Fibroblast of lung (primary cell): Measurements from ENCODE around the gene KNCN.

Experiments
- EZH2 ChIP-seq: IDR thresholded peaks from 2 replicates; pipeline ENCODE4 v1.5.1; 2012; ENCODE audit warnings: low read length, control low read depth, mild to moderate bottlenecking; ENCODE audit errors: missing control alignments
- TF ChIP-seq, protein P1 (sequence below), 2 donors: IDR thresholded peaks in 1 of 2; conservative IDR thresholded peaks in 1 of 2; 1 replicate in 1 of 2; 2 replicates in 1 of 2; pipeline ENCODE4 v1.5.1; 2011 to 2012; ENCODE audit warnings: low read length in 2 of 2, control low read depth in 1 of 2, inconsistent platforms in 1 of 2, low read depth in 1 of 2, mild to moderate bottlenecking in 1 of 2

DNA sequence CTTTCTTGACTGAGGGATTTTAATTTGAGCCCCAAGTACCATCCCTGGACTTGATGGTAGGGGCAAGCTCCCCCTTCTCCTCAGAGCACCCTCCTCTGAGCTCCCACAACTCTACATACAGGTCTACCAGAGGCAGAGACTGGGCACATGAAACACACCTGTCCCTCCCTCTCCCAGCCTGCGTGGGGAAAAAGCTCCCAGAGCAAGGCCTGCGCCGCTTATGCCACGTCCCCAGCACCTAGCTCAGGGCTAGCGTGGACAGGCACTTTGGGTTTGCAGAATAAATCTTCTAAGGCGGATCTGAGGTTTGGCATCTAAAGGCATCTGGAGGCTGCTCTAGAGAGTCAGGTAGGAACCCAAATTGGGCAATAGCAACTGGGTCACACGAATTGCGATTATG, 7.5 kb upstream of the KNCN start:
- TF ChIP-seq, protein P1, sequence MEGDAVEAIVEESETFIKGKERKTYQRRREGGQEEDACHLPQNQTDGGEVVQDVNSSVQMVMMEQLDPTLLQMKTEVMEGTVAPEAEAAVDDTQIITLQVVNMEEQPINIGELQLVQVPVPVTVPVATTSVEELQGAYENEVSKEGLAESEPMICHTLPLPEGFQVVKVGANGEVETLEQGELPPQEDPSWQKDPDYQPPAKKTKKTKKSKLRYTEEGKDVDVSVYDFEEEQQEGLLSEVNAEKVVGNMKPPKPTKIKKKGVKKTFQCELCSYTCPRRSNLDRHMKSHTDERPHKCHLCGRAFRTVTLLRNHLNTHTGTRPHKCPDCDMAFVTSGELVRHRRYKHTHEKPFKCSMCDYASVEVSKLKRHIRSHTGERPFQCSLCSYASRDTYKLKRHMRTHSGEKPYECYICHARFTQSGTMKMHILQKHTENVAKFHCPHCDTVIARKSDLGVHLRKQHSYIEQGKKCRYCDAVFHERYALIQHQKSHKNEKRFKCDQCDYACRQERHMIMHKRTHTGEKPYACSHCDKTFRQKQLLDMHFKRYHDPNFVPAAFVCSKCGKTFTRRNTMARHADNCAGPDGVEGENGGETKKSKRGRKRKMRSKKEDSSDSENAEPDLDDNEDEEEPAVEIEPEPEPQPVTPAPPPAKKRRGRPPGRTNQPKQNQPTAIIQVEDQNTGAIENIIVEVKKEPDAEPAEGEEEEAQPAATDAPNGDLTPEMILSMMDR (conservative IDR thresholded peaks at IDR 0.05 in 1 of 2, IDR thresholded peaks at IDR 0.05 in 1 of 2; ENCODE audit: low read depth in 1 of 2, low read length in 2 of 2): no peak
- no peak for TF ChIP-seq EZH2
